ENCODE data around the gene PDE1A. TPM values are rescaled to one million over a fixed set of nuclear protein-coding genes. Genes with fewer than 3 reads are reported as not detected.
A peak's percentile ranks its signal among the peaks of the same experiment; 100 is the strongest.

The PDE1A gene
- total and polyA plus RNA-seq, 2 of the 4 experiments (the other 2 are of a cell fraction): 0.24 to 0.90 TPM

DNA sequence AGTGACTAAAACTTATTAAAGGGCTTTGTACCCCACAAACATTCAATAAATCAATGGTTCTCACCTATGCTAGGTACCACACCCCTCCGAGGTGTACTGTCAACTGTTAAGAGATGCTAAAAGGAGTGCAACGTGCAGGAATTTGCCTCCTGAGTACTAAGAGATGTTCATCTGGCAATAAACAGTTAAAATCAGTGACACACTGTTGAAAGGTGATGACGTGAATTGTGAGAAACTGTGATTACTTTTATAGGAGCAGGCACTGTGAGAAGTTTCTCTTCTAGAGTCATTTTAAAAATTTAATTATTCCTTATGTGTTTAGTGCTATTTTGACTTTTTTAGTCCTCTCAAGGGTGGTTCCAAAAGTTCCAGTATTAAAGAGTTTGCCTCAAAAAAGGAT is 61.0 kb downstream of the PDE1A start:
- Histone ChIP-seq H3K9ac (ENCODE audit: low read depth, low read length) (no peak overlapping the region), H3K36me3 (ENCODE audit: control insufficient read depth, insufficient read depth, low read length) (no peaks in the 10 kb centered on the region), H2BK15ac (ENCODE audit: low read depth, low read length) (peak overlapping the region; percentile 66; the same call in 1 of the 3 replicates), H3K9me3 (ENCODE audit: control insufficient read depth, insufficient read depth, low read length) (no peaks in the 10 kb centered on the region), H3K56ac (ENCODE audit: extremely low read depth, insufficient read depth, low read length) (no peak overlapping the region), H3K4me2 (ENCODE audit: low read depth, low read length) (no peak overlapping the region), H2BK5ac (ENCODE audit: low read depth, low read length, poor library complexity, severe bottlenecking) (no peak overlapping the region), H4K91ac (ENCODE audit: insufficient read depth, low read depth, low read length) (no peak overlapping the region; the same call in 1 of the 2 replicates), H3K4me3 (ENCODE audit: insufficient read depth, low read depth, low read length) (no peak overlapping the region), H2AK5ac (ENCODE audit: low read depth, low read length) (0 out of 2 replicates have a peak overlapping the region, but pooled peaks have one; percentile 3), H3K27ac (ENCODE audit: insufficient read depth, low read length) (no peak overlapping the region), H4K20me1 (ENCODE audit: insufficient read depth, low read length) (no peaks in the 10 kb centered on the region), H4K5ac (ENCODE audit: low read depth, low read length) (no peak overlapping the region), H4K8ac (ENCODE audit: low read depth in 2 of 2, low read length in 2 of 2) (no peak overlapping the region), H3K4me1 (ENCODE audit: control insufficient read depth, insufficient read depth, low read length) (peaks cover 2% of the 10 kb centered on the region; the same call in 1 of the 2 replicates), H3K23ac (ENCODE audit: low read depth, low read length) (no peak overlapping the region), H2BK20ac (ENCODE audit: low read depth, low read length) (no peak overlapping the region), H2AFZ (replicated peaks; ENCODE audit: low read length, poor library complexity) (no peak overlapping the region), H2AK9ac (replicated peaks; ENCODE audit: low read depth, low read length, poor library complexity) (no peak overlapping the region), H2BK120ac (ENCODE audit: low read depth, low read length) (no peak overlapping the region), H3K14ac (replicated peaks; ENCODE audit: low read depth, low read length) (no peak overlapping the region), H3K27me3 (ENCODE audit: control insufficient read depth, insufficient read depth, low read length) (no peaks in the 10 kb centered on the region), H3K9me1 (ENCODE audit: insufficient read depth, low read length) (no peaks in the 10 kb centered on the region), H3K18ac (ENCODE audit: low read depth, low read length) (no peak overlapping the region), H3K4ac (ENCODE audit: low read depth, low read length) (no peak overlapping the region), H3K79me1 (ENCODE audit: low read depth in 1 of 2, low read length in 2 of 2) (no peaks in the 10 kb centered on the region)
- DNase-seq: no peak
- no peak for ATAC-seq (ENCODE audit: low read depth)
- dilution Hi-C loops (cut with HindIII; ENCODE audit: low sequenced_read_pairs, unreplicated experiment): no loop called here
- CTCF ChIA-PET: no interaction called here
- TF ChIP-seq POLR2A (IDR thresholded peaks at IDR 0.05; ENCODE audit: low read depth, low read length): no peak
- WGBS, 2 experiments (ENCODE audit: extremely low coverage in 2 of 2, insufficient read length in 1 of 2): no CpG with 5 or more reads among the region's 3 CpGs
- no TSS peak for BruUV-seq (replicated peaks)
- in situ Hi-C loops (cut with MboI; ENCODE audit: low sequenced_read_pairs): no loop called here
- intact Hi-C loops (cut with micrococcal nuclease): no loop called here
- POLR2A ChIA-PET (ENCODE audit: unreplicated experiment): no interaction called here
